D341Med (cell line): Measurements from ENCODE around the gene FABP6.
A peak's percentile ranks its signal among the peaks of the same experiment; 100 is the strongest.

ENCODE experiments used
- DNase-seq: peaks from one replicate; pipeline ENCODE4 v3.0.0; 2012; ENCODE audit warnings: low spot score

FABP6 gene

GRCh38 chr5:160262151-160263074 is 33.1 kb downstream of the FABP6 start:
- peak; percentile 84 for DNase-seq

GRCh38 chr5:160263326-160263855 is 34.1 kb downstream of the FABP6 start:
- DNase-seq: no peak

GRCh38 chr5:160266044-160266443 is 36.7 kb downstream of the FABP6 start:
- no peak for DNase-seq

GRCh38 chr5:160266752-160267345 is 37.5 kb downstream of the FABP6 start:
- DNase-seq: no peak

- no peak for DNase-seq
Measured at GRCh38 chr5:160268121-160268520, 38.8 kb downstream of the FABP6 start.

- DNase-seq: no peak
Measured at GRCh38 chr5:160269017-160269416, 39.7 kb downstream of the FABP6 start.

GRCh38 chr5:160270704-160271103 is 41.4 kb downstream of the FABP6 start:
- no peak for DNase-seq

- DNase-seq: no peak
Measured at GRCh38 chr5:160271396-160271795, 42.1 kb downstream of the FABP6 start.

GRCh38 chr5:160271836-160272235 is 42.5 kb downstream of the FABP6 start:
- no peak for DNase-seq

- DNase-seq: no peak
Measured at GRCh38 chr5:160272264-160272663, 43.0 kb downstream of the FABP6 start.

GRCh38 chr5:160272889-160273288 is 43.6 kb downstream of the FABP6 start:
- DNase-seq: no peak

GRCh38 chr5:160274483-160274931 is 45.2 kb downstream of the FABP6 start:
- no peak for DNase-seq

GRCh38 chr5:160278343-160278742 is 49.0 kb downstream of the FABP6 start:
- DNase-seq: peak; percentile 65

GRCh38 chr5:160280384-160281095 is 51.2 kb downstream of the FABP6 start:
- DNase-seq: no peak

- no peak for DNase-seq
Measured at GRCh38 chr5:160281275-160281674, 52.0 kb downstream of the FABP6 start.

- DNase-seq: no peak
Measured at GRCh38 chr5:160284291-160284873, 55.1 kb downstream of the FABP6 start.

GRCh38 chr5:160285316-160285715 is 56.0 kb downstream of the FABP6 start:
- DNase-seq: no peak

- no peak for DNase-seq
Measured at GRCh38 chr5:160286947-160287346, 57.6 kb downstream of the FABP6 start.

- DNase-seq: peak; percentile 79
Measured at GRCh38 chr5:160287378-160288051, 58.2 kb downstream of the FABP6 start.
